WI38 (cell line): ENCODE measurements around the gene LHX2.

ENCODE experiments used
- H3K4me3 ChIP-seq: 2 replicates; pipeline ENCODE4 v1.5.1; 2011; ENCODE audit warnings: low read depth, mild to moderate bottlenecking, control low read depth, low read length
- CTCF ChIP-seq: IDR thresholded peaks from 2 replicates; pipeline ENCODE4 v1.5.1; 2012; ENCODE audit warnings: low read depth, mild to moderate bottlenecking, control low read depth, low read length

LHX2 gene

GRCh38 chr9:124015661-124016131, 4.1 kb downstream of the LHX2 start:
- TF ChIP-seq CTCF: no peak
- no peak overlapping the region for H3K4me3 ChIP-seq

GRCh38 chr9:124016175-124017050, 4.8 kb downstream of the LHX2 start:
- no peak overlapping the region for H3K4me3 ChIP-seq
- TF ChIP-seq CTCF: no peak

GRCh38 chr9:124017051-124017928, 5.7 kb downstream of the LHX2 start:
- no peak for TF ChIP-seq CTCF
- no peak overlapping the region for H3K4me3 ChIP-seq

GRCh38 chr9:124017929-124018729, 6.6 kb downstream of the LHX2 start:
- H3K4me3 ChIP-seq: no peak overlapping the region
- TF ChIP-seq CTCF: no peak

- TF ChIP-seq CTCF: no peak
- H3K4me3 ChIP-seq: no peak overlapping the region
These were observed 7.4 kb downstream of the LHX2 start for GRCh38 chr9:124018730-124019697.
